Globus pallidus (tissue), 1 donor: Measurements from ENCODE around the gene ADCK2.
"Not testable (repeated sequence)": the region's sequence is repeated elsewhere in the genome, so short reads cannot be mapped to it uniquely, and the experiment has no call there.

Experiments
- DNase-seq: peaks from one replicate; pipeline ENCODE4 v3.0.0-alpha.2; 2015; ENCODE audit warnings: low spot score

The ADCK2 gene

GRCh38 chr7:140673063-140673773 lies 473 bp downstream of the ADCK2 start:
- peak; percentile 37 for DNase-seq

DNA sequence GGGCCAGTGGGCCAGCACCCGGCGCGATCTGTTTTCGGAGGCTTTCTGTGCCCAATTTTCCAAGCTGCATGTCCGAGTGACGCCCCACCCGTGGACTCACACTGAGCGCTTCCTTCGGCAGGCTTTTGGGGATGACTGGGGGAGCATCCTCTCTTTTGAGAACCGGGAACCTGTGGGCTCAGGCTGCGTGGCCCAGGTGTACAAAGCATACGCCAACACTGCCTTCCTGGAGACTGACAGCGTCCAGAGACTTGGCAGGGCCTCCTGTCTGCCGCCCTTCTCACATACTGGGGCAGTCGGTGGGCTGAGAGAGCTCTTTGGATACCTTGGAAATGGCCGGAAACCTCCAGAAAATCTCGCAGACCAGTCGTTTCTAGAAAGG lies 1.0 kb downstream of the ADCK2 start:
- peak; percentile 20 for DNase-seq

- DNase-seq, result no peak
These were observed 1.6 kb downstream of the ADCK2 start for GRCh38 chr7:140674356-140674800.

GRCh38 chr7:140674899-140675701 lies 2.4 kb downstream of the ADCK2 start:
- DNase-seq, result peak; percentile 83

- DNase-seq, result no peak
These were observed 3.0 kb downstream of the ADCK2 start for GRCh38 chr7:140675726-140676125.

GRCh38 chr7:140676306-140676705 lies 3.6 kb downstream of the ADCK2 start:
- DNase-seq, result peak; percentile 46

GRCh38 chr7:140676956-140677355 lies 4.2 kb downstream of the ADCK2 start:
- not testable (repeated sequence) for DNase-seq

- DNase-seq, result no peak
These were observed 4.8 kb downstream of the ADCK2 start for GRCh38 chr7:140677496-140677895.

- no peak for DNase-seq
These were observed 5.5 kb downstream of the ADCK2 start for GRCh38 chr7:140678081-140678815.

- no peak for DNase-seq
These were observed 6.0 kb downstream of the ADCK2 start for GRCh38 chr7:140678816-140679130.

- DNase-seq, result no peak
These were observed 6.4 kb downstream of the ADCK2 start for GRCh38 chr7:140679186-140679585.

DNA sequence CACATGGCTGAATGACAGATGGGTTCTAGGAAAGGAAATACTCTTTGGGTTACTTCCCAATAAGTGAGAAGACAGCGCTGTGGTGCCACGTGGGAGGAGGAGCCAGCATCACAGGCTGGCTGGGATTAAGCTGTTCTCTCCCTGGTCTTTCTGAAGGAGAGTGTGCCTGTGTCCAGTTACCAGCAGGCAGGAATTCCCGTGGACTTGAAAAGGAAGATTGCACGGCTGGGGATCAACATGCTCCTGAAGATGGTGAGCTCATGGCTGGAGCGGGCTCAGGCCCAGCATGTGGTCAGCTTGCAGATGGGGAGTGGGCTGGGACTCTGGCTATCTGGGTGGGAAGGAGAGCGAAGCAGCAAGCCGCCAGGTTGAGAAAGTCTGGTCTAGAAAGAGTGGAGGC lies 8.1 kb downstream of the ADCK2 start:
- DNase-seq, result no peak

DNA sequence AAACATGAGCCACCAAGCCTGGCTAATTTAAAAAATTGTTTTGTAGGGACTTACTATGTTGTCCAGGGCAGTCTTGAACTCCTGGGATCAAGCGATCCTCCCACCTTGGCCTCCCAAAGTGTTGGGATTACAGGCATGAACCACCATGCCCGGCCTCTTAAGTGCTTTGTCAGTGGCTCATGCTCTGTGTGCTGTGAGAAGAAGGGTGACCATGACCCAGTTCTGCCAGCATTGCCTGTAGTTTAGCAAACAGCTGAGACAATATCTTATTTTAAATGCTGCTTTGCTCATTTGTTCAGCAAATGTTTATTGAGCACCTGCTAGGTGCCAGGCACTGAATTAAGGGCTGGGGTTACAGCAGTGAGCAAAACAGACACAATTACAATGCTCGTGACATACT lies 9.0 kb downstream of the ADCK2 start:
- DNase-seq, result no peak

GRCh38 chr7:140683657-140684056 lies 10.9 kb downstream of the ADCK2 start:
- DNase-seq, result peak; percentile 72

DNA sequence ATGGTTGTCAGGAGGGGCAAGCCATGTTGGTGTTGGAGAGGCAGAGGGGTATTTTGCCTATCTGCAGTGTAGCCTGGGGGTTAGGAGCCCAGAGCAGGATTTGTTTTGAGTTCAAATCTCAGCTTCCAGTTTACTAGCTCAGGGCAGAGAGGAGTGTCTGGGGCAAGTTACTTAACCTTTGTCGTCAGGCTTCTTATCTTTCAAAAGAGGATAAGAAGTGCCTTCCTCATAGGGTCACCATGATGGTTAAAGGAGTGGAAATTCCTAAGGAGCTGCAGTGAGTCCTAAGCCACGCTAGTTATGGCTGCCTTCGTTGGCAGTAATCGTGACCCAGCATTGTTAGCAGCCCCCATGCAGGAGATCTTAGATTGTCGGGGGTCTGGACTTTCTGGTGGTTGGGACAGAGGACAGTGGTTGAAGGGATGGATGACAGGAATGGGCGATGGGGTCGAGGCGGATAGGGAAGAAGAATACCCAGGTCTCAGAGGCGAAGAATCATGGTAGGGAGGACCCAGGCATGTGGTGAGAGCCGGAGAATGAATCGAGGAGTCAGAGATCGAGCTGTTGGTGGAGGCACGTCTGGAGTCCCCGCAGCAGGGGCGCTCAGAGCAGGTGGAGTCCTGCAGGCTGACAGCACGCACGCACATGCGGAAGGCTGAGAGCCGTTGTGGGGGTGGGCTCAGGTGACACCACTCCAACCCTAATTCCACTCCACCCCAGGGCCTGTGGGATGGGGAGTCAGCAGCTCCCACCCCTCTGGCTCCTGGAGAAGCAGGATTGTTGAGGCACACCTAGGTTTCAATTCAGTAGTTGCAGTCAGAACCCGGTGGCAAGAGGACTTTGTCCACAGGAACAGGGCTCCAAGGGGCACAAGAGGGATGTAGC lies 11.6 kb downstream of the ADCK2 start:
- DNase-seq, result no peak

GRCh38 chr7:140685407-140686087 lies 12.8 kb downstream of the ADCK2 start:
- DNase-seq, result no peak

- DNase-seq, result no peak
These were observed 14.2 kb downstream of the ADCK2 start for GRCh38 chr7:140686921-140687320.

GRCh38 chr7:140688341-140688740 lies 15.6 kb downstream of the ADCK2 start:
- DNase-seq, result no peak

- DNase-seq, result no peak
These were observed 16.7 kb downstream of the ADCK2 start for GRCh38 chr7:140689199-140690152.
